Adrenal gland (tissue), 12 donors: ENCODE data around the gene PLS1. TPM values are rescaled to one million over a fixed set of nuclear protein-coding genes. Genes with fewer than 3 reads are reported as not detected.
"Not testable (repeated sequence)": the region's sequence is repeated elsewhere in the genome, so short reads cannot be mapped to it uniquely, and the experiment has no call there.

ENCODE experiments used
- DNase-seq, 7 donors: peaks; one replicate each; pipeline ENCODE4 v3.0.0-alpha.2; 2019 to 2020
- H3K27ac ChIP-seq, 5 donors: fragments of 200-600 bp; sonication (generic) in 4 of 5; 1 replicate in 3 of 5; 2 replicates in 2 of 5; pipeline versions ENCODE4 v1.5.1 to v1.8.0; 2016 to 2020; ENCODE audit warnings: mild to moderate bottlenecking in 1 of 5
- H3K27me3 ChIP-seq: fragments of 200-600 bp; 2 replicates; pipeline ENCODE4 v1.8.0; 2021
- H3K36me3 ChIP-seq, 2 donors: fragments of 200-600 bp; replicated peaks in 1 of 2; 1 replicate in 1 of 2; 2 replicates in 1 of 2; pipeline versions ENCODE4 v1.5.1 to v1.8.0; 2018 to 2022
- H3K4me1 ChIP-seq, 2 donors: fragments of 200-600 bp; replicated peaks in 1 of 2; 1 replicate in 1 of 2; 2 replicates in 1 of 2; pipeline versions ENCODE4 v1.5.1 to v1.8.0; 2018 to 2021
- H3K4me3 ChIP-seq, 4 donors: fragments of 200-600 bp; sonication (generic) in 3 of 4; one replicate each; pipeline ENCODE4 v1.5.1; 2016 to 2018
- H3K9me3 ChIP-seq, 3 donors: fragments of 200-600 bp; sonication (generic) in 1 of 3; replicated peaks in 1 of 3; 1 replicate in 2 of 3; 2 replicates in 1 of 3; pipeline versions ENCODE4 v1.5.1 to v1.8.0; 2016 to 2021
- POLR2A ChIP-seq, 2 donors: fragments of 450-650 bp; IDR thresholded peaks; one replicate each; pipeline ENCODE4 v1.6.1; 2017; ENCODE audit warnings: antibody characterized with exemption in 2 of 2, mild to moderate bottlenecking in 2 of 2, moderate library complexity in 1 of 2
- WGBS, 4 donors: extraction: QIAGEN DNeasy Blood & Tissue Kit in 2 of 4; methylation state at CpG; one replicate each; pipeline versions ENCODE4 v1.1.5 to v1.1.7; 2013 to 2017; 5-methylcytosine and 5-hydroxymethylcytosine counted together
- intact Hi-C, 2 donors: fragments of 100-400 bp; cut with DNase I; formaldehyde crosslinking; loops; one replicate each; pipeline versions ENCODE4 v1.14.1 to v1.15.0; 2022 to 2023
- polyA plus RNA-seq, 3 donors: library from polyadenylated mRNA; stranded (reverse); fragments of 200-250 nt in 2 of 3; fragments of 350-450 nt in 1 of 3; fragmentation: Illumina TruSeq in 1 of 3; extraction: RNeasy Lipid Tissue Mini Kit (QIAGEN cat#74804) in 1 of 3; gene quantifications; one replicate each; pipeline ENCODE4 v1.2.3, GENCODE V29; 2013 to 2014
- total RNA-seq, 9 donors: library from RNA; depleted of rRNA in 4 of 9; stranded (reverse); fragments of >200 nt in 4 of 9; fragments of 120-200 nt in 1 of 9; fragmentation: NEBNext Ultra II Directional in 1 of 9; extraction: Animal tissue kit (Norgen Biotek cat#: 25700) in 1 of 9; gene quantifications; one replicate each; pipeline versions ENCODE4 v1.1.0 to v1.2.4, GENCODE V29; 2013 to 2023
- TF ChIP-seq, protein P1 (sequence below), 6 experiments: fragments of 450-650 bp in 4 of 6; fragments of 200-600 bp in 2 of 6; sonication (generic) in 1 of 6; IDR thresholded peaks; 1 replicate in 5 of 6; 2 replicates in 1 of 6; pipeline versions ENCODE4 v1.5.1 to v1.8.0; 2016 to 2021; ENCODE audit warnings: antibody characterized with exemption in 6 of 6, mild to moderate bottlenecking in 2 of 6, moderate library complexity in 1 of 6
- donor health status: healthy with polysubstance abuse.
- donor health status: Bipolar disorder and iron deficiency.
- donor health status: DM: yes; HTN: yes; CAD: no.
- donor health status: DM: no; HTN: no; CAD: no.
- donor health status: DM: no; HTN: no; CAD: no.
- donor health status: DM: yes; HTN: yes; CAD: no.

PLS1 gene
- total and polyA plus RNA-seq, 12 donors: 0.74 to 12.9 (median 7.9) TPM

DNA sequence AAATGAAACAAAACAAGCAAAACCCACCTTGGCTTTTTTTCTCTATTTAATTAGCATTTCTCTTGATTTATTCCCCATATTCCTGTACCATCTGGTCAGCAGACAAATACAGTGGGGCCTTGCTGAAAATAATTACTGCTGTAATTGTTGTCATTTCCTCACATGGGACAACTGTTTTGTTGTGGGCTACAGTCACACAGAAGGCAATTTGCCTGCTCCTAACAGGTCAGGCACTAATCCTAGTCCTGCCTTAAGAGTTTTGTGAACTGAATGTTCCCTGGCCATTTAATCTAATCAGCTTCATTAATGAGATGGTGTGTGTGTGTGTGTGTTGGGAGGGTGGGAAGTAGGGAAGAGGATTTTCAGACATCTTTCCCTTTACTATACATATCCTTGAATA lies 139.3 kb downstream of the PLS1 start:
- Histone ChIP-seq H3K4me1 (no peaks in the 10 kb centered on the region), H3K36me3 (no peaks in the 10 kb centered on the region), H3K9me3 (no peaks in the 10 kb centered on the region), H3K27ac (no peak overlapping the region), H3K27me3 (no peaks in the 10 kb centered on the region), H3K4me3 (no peak overlapping the region)
- TF ChIP-seq, protein P1, sequence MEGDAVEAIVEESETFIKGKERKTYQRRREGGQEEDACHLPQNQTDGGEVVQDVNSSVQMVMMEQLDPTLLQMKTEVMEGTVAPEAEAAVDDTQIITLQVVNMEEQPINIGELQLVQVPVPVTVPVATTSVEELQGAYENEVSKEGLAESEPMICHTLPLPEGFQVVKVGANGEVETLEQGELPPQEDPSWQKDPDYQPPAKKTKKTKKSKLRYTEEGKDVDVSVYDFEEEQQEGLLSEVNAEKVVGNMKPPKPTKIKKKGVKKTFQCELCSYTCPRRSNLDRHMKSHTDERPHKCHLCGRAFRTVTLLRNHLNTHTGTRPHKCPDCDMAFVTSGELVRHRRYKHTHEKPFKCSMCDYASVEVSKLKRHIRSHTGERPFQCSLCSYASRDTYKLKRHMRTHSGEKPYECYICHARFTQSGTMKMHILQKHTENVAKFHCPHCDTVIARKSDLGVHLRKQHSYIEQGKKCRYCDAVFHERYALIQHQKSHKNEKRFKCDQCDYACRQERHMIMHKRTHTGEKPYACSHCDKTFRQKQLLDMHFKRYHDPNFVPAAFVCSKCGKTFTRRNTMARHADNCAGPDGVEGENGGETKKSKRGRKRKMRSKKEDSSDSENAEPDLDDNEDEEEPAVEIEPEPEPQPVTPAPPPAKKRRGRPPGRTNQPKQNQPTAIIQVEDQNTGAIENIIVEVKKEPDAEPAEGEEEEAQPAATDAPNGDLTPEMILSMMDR (IDR thresholded peaks at IDR 0.05): no peak
- no peak for TF ChIP-seq POLR2A (IDR thresholded peaks at IDR 0.05)
- intact Hi-C loops: no loop called here
- peak in 1 of 7 donors; percentile 56 for DNase-seq

DNA sequence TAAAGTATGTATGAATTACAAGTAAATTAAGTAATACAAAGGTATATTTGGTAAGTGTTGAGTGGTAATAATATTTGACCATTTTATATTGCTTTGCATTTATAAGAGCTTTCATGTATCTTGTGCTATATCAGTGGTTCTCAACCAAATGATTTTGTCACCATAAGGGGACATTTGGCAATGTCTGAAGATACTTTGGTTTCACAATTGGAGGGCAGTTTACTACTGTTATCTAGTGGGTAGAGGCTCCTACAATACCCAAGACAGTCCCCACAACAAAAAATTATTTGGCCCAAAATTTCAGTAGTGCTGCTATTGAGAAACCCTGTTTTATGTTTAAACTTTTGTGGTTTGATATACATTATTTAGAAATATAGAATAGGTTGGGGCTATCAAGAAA lies 142.2 kb downstream of the PLS1 start:
- Histone ChIP-seq H3K27ac (no peak overlapping the region), H3K36me3 (no peaks in the 10 kb centered on the region), H3K27me3 (no peaks in the 10 kb centered on the region), H3K9me3 (no peaks in the 10 kb centered on the region), H3K4me3 (no peak overlapping the region), H3K4me1 (no peaks in the 10 kb centered on the region)
- TF ChIP-seq POLR2A (IDR thresholded peaks at IDR 0.05): no peak
- TF ChIP-seq, protein P1 (IDR thresholded peaks at IDR 0.05): no peak
- no peak for DNase-seq
- intact Hi-C loops: no loop called here

DNA sequence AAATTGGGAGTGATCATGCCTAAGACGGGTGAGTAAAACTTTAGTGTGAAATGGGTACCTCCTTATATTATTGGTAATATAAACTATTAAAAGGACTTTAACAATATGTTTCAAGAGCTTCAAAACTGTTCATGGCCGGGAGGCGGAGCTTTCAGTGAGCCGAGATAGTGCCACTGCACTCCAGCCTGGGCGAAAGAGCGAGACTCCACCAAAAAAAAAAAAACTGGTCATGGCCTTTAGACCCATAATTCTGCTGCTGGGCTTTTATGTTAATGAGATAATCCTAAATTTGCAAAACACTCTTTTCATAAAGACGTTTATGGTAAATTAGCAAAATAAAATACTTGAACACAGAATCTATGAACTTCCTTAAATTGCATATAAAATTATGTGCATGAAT lies 150.5 kb downstream of the PLS1 start:
- H3K27ac ChIP-seq: no peak overlapping the region
- 69 to 89% (median 72%) methylated on average over 7 of the region's 7 CpGs for WGBS, 4 donors
- H3K36me3 ChIP-seq: no peaks in the 10 kb centered on the region
- no peak overlapping the region for H3K4me3 ChIP-seq
- TF ChIP-seq, protein P1 (IDR thresholded peaks at IDR 0.05): no peak
- no peak for TF ChIP-seq POLR2A (IDR thresholded peaks at IDR 0.05)
- no peaks in the 10 kb centered on the region for H3K27me3 ChIP-seq
- DNase-seq: no peak
- intact Hi-C loops: no loop called here
- no peaks in the 10 kb centered on the region for H3K4me1 ChIP-seq
- no peaks in the 10 kb centered on the region for H3K9me3 ChIP-seq

DNA sequence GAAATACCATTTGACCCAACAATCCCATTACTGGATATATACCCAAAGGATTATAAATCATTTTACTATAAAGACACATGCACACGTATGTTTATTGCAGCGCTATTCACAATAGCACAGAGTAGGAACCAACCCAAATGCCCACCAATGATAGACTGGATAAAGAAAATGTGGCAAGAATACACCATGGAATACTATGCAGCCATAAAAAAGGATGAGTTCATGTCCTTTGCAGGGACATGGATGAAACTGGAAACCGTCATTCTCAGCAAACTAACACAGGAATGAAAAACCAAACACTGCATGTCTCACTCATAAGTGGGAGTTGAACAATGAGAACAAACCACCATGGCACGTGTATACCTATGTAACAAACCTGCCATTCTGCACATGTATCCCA lies 154.3 kb downstream of the PLS1 start:
- intact Hi-C loops, H3K27ac ChIP-seq, H3K36me3 ChIP-seq, H3K9me3 ChIP-seq, H3K27me3 ChIP-seq, DNase-seq, H3K4me1 ChIP-seq, H3K4me3 ChIP-seq: not testable (repeated sequence)
- WGBS, 4 donors: 94 to 96% (median 96%) methylated on average over 4 of the region's 4 CpGs

DNA sequence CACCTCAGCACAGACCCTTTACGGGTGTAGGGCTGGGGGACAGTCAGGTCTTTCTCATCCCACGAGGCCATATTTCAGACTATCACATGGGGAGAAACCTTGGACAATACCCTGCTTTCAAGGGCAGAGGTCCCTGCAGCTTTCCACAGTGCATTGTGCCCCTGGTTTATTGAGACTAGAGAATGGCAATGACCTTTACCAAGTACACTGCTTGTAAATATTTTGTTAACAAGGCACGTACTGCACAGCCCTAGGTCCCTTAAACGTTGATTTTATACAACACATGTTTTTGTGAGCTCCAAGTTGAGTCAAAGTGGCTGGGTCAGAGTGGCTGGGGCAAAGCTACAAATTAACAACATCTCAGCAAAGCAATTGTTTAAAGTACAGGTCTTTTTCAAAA lies 156.4 kb downstream of the PLS1 start:
- DNase-seq, H3K4me3 ChIP-seq, H3K9me3 ChIP-seq, intact Hi-C loops, H3K36me3 ChIP-seq, H3K27ac ChIP-seq, H3K4me1 ChIP-seq, H3K27me3 ChIP-seq: not testable (repeated sequence)
- WGBS, 4 donors: 49 to 65% (median 52%) methylated on average over 4 of the region's 4 CpGs
